Middle frontal gyrus (tissue), 1 donor: ENCODE data around the gene WFDC11.
"Not testable (repeated sequence)": the region's sequence is repeated elsewhere in the genome, so short reads cannot be mapped to it uniquely, and the experiment has no call there.

Experiments
- DNase-seq: peaks from one replicate; pipeline ENCODE4 v3.0.0-alpha.2; 2015; ENCODE audit warnings: low spot score; ENCODE audit errors: extremely low spot score

Gene WFDC11

GRCh38 chr20:45670139-45670538 lies at the start of gene WFDC11:
Gene WFDC11, minus strand, starts transcription at chr20:45670239. Its CDS starts 19,639 bp downstream, at chr20:45650600.
- no peak for DNase-seq

DNA sequence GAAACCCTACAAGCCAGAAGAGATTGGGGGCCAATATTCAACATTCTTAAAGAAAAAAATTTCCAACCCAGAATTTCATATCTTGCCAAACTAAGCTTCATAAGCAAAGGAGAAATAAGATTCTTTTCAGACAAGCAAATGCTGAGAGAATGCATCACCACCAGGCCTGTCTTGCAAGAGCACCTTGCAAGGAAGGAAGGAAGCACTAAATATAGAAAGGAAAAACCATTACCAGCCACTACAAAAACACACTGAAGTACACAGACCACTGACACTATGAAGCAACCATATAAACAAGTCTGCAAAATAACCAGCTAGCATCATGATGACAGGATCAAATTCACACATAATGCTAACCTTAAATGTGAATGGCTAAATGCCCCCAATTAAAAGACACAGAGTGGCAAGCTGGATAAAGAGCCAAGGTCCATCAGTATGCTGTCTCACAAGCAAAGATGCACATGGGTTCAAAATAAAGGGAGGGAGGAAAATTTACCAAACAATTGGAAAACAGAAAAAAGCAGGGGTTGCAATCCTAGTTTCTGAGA lies 46.2 kb upstream of the WFDC11 start:
- DNase-seq, result not testable (repeated sequence)

- DNase-seq, result no peak
Measured at GRCh38 chr20:45704969-45705637, 35.1 kb upstream of the WFDC11 start, which contains the start of gene WFDC10B. Gene WFDC10B, minus strand, starts transcription at chr20:45705019. Its CDS starts 19,027 bp downstream, at chr20:45685992.

DNA sequence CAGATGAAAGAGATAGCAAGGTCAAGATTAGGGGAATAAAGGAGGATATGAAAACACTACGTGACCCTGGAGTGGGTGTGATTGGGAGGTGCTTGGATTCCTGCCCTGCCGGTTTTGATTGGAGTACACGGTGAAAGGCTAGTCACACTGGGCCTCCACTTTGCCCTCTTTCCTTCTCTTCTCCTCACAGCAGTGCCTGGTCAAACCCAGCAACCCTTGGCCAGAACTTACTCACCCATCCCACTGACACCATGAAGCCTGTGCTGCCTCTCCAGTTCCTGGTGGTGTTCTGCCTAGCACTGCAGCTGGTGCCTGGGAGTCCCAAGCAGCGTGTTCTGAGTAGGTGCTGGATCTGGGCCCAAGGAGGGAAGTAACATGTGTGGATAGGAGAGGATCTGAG lies 31.8 kb upstream of the WFDC11 start, which contains the start of gene WFDC13:
Gene WFDC13 (plus strand): TSS at position 166 of the 400 bp plus-strand sequence. CDS start 86 bp downstream, at position 252.
- no peak for DNase-seq

DNA sequence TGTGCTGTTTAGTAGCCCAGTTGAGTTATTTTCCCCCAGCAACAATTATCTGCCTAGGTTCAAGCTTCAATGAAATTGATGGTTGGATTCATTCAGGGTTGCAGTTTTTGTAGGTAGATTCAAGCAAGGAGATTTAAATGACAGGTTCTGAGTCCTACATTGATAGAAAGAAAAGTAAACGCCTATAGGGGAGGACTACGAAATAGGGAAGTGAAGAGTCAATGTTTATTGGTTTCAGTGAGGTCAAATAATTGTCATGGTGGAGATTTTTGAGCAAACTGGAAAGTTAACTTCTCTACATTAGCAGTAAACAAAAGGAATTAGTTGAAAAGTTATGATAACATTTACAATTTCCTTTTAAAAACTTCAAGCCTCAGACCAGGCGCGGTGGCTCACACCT lies 31.1 kb upstream of the WFDC11 start:
- no peak for DNase-seq

DNA sequence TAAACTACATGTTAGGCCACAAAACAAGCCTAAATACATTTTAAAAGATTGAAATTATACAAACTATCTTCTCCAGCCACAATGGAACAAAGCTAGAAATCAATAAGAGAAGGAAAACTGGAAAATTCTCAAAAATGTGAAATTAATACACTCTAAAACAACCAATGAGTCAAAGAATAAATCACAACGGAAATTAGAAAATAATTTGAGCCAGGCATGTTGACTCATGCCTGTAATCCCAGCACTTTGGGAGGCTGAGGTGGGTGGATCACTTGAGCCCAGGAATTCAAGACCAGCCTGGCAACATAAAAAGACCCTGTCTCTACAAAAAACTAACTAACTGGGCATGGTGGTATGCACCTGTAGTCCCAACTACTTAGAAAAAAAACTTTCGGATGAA lies 25.5 kb upstream of the WFDC11 start:
- DNase-seq, result no peak

GRCh38 chr20:45693346-45693745 lies 23.3 kb upstream of the WFDC11 start:
- DNase-seq, result not testable (repeated sequence)

DNA sequence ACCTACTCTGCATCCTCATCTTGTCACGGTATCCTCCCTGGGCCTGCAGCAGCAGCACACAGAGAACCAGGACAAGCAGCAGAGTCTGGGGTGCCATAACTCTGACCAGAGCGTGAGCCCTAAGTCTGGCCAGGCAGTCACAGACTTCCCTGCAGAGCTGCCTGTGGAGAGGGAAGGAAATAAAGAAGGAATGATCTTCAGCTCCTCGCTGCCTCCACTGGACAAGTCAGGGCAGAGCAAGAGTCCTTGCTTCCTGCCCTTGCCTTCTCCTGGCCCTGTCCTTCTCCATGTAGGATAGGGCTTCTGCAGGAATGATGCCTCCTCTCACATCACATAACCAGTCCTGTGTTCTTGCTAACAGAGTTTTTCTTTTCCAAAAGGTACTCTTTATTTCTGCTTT lies 15.9 kb upstream of the WFDC11 start:
- no peak for DNase-seq

GRCh38 chr20:45679650-45680049 lies 9.6 kb upstream of the WFDC11 start:
- no peak for DNase-seq

GRCh38 chr20:45672765-45673164 lies 2.7 kb upstream of the WFDC11 start:
- DNase-seq, result no peak

DNA sequence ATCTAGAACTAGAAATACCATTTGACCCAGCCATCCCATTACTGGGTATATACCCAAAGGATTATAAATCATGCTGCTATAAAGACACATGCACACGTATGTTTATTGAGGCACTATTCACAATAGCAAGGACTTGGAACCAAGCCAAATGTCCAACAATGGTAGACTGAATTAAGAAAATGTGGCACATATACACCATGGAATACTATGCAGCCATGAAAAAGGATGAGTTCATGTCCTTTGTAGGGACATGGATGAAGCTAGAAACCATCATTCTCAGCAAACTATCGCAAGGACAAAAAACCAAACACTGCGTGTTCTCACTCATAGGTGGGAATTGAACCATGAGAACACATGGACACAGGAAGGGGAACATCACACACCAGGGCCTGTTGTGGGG lies 13.0 kb downstream of the WFDC11 start:
- DNase-seq, result not testable (repeated sequence)

GRCh38 chr20:45651726-45652125 lies 18.3 kb downstream of the WFDC11 start:
- DNase-seq, result not testable (repeated sequence)

DNA sequence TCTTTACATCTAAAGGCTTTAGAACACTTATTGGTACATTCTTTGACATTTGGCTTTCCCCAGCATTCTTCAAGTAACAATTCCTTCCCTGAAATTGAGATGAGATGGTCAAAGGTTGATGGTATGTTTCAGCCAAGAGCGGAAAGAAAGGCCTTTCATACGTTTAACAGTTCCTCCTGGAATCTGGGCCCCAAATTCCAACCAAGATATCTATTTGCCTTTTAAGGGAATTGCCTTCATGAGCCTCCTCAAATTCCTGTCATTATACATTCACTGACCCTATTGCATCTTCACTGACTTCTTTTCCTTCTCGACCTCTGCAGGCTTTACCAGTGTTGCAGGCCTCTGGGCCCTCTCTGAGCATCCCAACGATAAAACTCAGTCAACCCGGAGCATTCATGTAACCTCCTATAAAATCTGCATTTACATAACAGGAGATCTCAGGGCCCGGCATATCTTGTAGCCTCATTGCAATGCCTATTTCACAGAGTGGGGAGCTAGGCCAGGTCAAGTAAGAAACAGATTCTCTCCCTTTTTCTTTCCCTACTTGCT lies 20.7 kb downstream of the WFDC11 start:
- DNase-seq, result no peak

DNA sequence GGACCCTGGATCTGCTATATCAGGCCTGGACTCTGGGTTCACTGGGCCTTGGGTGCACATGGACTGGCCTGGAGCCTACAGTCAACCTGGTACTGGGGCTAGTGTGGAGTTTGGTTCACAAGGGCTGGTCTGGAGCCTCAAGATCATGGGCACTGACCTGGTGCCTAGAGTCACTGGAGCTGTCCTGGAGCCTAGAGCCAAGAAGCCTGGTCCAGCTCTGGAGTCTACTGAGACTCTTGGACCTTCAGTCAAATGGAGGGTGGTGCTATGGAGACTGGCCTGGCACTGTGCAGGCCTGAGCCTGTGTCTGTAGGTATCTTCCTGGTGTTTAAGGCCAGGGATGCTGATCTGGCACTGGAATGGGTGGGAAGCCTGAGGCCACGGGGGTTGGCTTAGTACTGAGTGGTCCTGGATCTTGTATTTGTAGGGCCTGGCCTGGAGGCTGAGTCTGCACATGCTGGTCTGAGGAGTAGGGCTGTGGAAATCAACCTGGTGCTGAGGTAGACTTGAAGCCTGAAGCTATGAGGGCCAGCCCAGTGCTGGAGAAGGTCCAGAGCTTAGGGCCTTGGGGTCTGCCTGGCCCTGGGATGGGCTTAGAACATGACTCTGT lies 22.5 kb downstream of the WFDC11 start:
- no peak for DNase-seq

DNA sequence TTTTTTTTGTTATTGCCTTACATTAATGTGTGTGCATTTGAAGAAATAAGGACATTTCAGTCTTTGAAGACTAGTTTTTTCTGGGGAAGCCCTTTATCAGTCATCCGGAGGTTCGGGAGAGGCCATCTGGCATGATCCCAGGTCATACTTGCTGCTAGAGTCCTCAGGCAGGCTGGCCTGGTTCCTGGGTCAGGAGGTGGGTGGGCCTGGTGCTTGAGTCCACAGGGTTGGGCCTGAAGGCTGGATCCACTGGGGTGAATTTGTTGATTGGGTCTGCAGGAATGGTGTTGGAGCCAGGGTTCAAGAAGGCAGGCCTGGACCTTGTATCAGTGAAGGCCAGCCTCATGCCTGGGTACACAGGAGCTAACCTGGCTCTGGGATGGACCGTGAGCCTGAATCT lies 23.2 kb downstream of the WFDC11 start:
- no peak for DNase-seq

DNA sequence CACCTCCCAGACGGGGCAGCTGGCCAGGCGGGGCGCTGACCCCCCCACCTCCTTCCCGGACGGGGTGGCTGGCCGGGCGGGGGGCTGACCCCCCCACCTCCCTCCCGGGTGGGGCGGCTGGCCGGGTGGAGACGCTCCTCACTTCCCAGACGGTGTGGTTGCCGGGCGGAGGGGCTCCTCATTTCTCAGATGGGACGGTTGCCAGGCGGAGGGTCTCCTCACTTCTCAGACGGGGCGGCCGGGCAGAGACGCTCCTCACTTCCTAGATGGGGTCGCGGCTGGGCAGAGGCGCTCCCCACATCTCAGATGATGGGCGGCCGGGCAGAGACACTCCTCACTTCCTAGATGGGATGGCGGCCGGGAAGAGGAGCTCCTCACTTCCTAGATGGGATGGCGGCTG lies 24.2 kb downstream of the WFDC11 start:
- not testable (repeated sequence) for DNase-seq

GRCh38 chr20:45641076-45641475 lies 29.0 kb downstream of the WFDC11 start:
- DNase-seq, result not testable (repeated sequence)

GRCh38 chr20:45639687-45640086 lies 30.4 kb downstream of the WFDC11 start:
- no peak for DNase-seq

DNA sequence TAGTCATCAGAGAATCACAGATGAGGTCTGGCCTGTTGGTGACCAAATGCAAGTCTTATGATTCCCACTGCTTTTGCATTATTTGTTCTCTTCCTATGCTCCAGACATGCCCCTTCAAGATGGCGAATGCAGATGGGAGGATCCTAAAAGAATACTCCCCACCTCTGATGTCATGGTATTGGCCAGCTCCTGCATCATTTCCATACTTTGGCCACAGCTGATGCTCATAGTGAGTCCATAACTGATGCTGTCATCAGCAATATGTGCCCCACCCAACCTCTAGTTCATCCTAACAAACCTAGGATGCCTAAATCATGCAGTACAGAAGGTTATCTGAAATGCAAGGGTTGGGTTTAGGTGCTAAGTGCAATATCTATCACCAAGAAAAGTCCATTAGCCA lies 33.5 kb downstream of the WFDC11 start:
- DNase-seq, result no peak

GRCh38 chr20:45631184-45631583 lies 38.9 kb downstream of the WFDC11 start, which contains the start of gene WFDC9:
Gene WFDC9, minus strand, starts transcription at chr20:45631284. Its CDS starts 21,103 bp downstream, at chr20:45610181.
- DNase-seq, result no peak

GRCh38 chr20:45630371-45630770 lies 39.7 kb downstream of the WFDC11 start:
- DNase-seq, result no peak

- DNase-seq, result no peak
Measured at GRCh38 chr20:45629496-45630100, 40.4 kb downstream of the WFDC11 start, which contains the start of gene WFDC10A. Gene WFDC10A, plus strand, starts transcription at chr20:45629739. Its CDS starts 75 bp downstream, at chr20:45629814.
